AG10803 (cell line): ENCODE data around the gene GON7.
"Not testable (repeated sequence)": the region's sequence is repeated elsewhere in the genome, so short reads cannot be mapped to it uniquely, and the experiment has no call there.

ENCODE experiments used
- DNase-seq: peaks from one replicate; pipeline ENCODE4 v3.0.0; 2010; ENCODE audit warnings: low read depth
- H3K4me3 ChIP-seq: 2 replicates; pipeline ENCODE4 v1.5.1; 2011; ENCODE audit warnings: mild to moderate bottlenecking, low read length, control low read depth
- TF ChIP-seq, protein P1 (sequence below): conservative IDR thresholded peaks from 2 replicates; pipeline ENCODE4 v1.5.1; 2011; ENCODE audit warnings: mild to moderate bottlenecking, low read length, control low read depth, inconsistent platforms

The GON7 gene

DNA sequence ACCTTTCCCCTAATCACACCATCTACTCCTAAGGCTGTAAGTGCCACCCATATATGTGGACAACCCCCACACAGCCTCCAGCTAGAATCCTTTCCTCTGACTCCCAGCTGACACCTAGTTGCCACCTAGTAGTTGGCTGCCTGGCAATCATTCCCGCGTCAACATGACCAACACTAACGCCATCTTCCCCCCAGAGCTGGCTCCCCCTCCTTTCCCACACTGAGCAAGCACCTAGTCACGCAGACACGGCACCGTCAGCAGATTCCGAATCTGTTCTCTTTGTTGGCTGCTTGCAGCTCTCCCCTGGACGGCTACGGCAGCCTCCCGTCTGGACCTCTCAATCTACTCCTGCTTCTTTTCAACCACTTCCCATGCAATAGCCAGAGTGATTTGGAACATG is 27.9 kb upstream of the GON7 start:
- TF ChIP-seq, protein P1, sequence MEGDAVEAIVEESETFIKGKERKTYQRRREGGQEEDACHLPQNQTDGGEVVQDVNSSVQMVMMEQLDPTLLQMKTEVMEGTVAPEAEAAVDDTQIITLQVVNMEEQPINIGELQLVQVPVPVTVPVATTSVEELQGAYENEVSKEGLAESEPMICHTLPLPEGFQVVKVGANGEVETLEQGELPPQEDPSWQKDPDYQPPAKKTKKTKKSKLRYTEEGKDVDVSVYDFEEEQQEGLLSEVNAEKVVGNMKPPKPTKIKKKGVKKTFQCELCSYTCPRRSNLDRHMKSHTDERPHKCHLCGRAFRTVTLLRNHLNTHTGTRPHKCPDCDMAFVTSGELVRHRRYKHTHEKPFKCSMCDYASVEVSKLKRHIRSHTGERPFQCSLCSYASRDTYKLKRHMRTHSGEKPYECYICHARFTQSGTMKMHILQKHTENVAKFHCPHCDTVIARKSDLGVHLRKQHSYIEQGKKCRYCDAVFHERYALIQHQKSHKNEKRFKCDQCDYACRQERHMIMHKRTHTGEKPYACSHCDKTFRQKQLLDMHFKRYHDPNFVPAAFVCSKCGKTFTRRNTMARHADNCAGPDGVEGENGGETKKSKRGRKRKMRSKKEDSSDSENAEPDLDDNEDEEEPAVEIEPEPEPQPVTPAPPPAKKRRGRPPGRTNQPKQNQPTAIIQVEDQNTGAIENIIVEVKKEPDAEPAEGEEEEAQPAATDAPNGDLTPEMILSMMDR: no peak
- H3K4me3 ChIP-seq: no peak overlapping the region
- DNase-seq: peak; percentile 76

- H3K4me3 ChIP-seq, DNase-seq: not testable (repeated sequence)
These were observed 26.2 kb upstream of the GON7 start for GRCh38 chr14:93233078-93233477.

DNA sequence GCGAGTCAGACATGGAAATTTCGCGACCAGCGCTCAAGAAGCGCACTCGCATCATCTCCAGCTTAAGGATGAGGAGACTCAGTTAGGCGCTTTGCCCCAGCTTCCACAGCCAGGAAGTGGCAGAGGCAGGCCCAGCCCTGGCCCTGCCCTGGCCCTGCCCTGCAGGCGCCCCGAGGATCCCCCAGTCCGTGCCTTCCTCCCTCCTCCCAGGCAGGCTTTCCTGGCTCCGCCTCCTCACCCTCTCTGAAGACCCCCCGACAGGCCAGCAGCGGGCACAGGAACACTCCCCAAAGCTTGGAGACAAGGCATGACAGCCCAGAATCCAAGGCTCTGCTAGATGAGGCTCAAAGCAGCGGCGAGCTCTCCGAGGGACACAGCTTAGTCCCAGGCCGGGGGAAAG is 25.3 kb upstream of the GON7 start:
- TF ChIP-seq, protein P1: no peak
- H3K4me3 ChIP-seq: peak overlapping the region; percentile 63
- no peak for DNase-seq

GRCh38 chr14:93231129-93231979 is 24.5 kb upstream of the GON7 start:
- DNase-seq: peak; percentile 34
- H3K4me3 ChIP-seq: peak overlapping the region; percentile 63

DNA sequence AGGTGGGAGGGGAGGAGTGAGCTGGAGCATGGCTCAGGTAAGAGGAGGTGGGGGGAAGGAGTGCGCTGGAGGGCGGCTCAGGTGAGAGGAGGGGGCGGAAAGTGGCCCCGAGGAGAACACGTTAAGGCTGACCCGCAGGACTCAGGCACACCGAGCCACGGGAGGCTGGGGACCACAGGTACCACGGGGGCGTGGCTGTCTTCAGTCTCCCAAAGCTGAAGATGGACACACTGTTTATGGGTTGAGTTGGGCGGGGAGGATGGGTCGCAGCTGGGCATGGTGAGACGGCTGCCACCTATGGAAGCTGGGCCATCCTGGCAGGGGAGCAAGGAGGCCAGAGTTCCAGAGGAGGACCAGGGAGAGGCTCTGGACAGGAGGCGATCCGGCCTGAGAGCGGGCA is 23.7 kb upstream of the GON7 start:
- no peak overlapping the region for H3K4me3 ChIP-seq
- no peak for DNase-seq
- TF ChIP-seq, protein P1: no peak

More at GRCh38 chr14:93231129-93231979, 24.5 kb upstream of the GON7 start:
- TF ChIP-seq, protein P1: no peak

DNA sequence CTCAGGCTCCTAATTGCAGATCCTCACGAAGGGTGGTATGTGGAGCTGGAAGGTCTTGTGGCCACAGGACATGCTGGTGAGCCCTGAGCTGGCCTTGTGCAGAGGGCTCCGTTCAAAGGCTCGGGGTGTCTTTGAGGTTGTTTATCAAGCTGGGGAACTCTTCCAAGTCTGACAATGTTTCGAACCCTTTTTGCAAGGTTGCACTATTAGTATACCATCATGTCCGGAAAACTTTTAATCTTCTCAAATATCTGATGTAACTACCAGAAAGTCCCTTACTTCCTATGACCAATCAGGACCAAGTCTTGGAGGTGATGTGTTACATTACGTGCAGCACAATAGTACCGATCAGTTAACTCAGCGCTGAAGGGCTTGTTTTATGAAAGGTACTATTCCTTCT is 21.7 kb upstream of the GON7 start:
- DNase-seq: no peak
- TF ChIP-seq, protein P1: no peak
- H3K4me3 ChIP-seq: no peak overlapping the region

DNA sequence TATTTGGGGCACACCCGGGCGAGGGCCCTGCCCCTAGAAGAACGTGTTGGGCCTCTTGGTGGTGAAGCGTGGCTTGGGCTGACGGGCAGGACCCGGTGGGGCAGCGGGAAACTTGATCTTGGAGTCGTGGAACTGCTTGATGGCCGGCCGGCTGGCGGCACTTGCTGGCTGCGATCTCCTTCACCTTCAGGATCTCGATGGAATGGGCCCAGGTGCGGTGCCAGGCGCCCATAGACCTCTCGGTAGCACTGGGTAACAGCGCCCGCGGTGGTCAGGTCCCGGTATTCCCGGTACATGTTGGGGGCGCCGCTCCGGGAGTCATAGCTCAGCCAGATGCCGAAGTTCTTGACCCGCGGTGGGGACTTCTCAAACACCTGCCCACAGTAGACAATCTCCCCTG is 16.7 kb upstream of the GON7 start:
- no peak for DNase-seq
- H3K4me3 ChIP-seq: no peak overlapping the region
- TF ChIP-seq, protein P1: no peak
